Measurements from ENCODE around the gene PRSS23. TPM values are rescaled to one million over a fixed set of nuclear protein-coding genes. Genes with fewer than 3 reads are reported as not detected.

The PRSS23 gene
- total RNA-seq, 1 donor from 2014 or later = 266 TPM

DNA sequence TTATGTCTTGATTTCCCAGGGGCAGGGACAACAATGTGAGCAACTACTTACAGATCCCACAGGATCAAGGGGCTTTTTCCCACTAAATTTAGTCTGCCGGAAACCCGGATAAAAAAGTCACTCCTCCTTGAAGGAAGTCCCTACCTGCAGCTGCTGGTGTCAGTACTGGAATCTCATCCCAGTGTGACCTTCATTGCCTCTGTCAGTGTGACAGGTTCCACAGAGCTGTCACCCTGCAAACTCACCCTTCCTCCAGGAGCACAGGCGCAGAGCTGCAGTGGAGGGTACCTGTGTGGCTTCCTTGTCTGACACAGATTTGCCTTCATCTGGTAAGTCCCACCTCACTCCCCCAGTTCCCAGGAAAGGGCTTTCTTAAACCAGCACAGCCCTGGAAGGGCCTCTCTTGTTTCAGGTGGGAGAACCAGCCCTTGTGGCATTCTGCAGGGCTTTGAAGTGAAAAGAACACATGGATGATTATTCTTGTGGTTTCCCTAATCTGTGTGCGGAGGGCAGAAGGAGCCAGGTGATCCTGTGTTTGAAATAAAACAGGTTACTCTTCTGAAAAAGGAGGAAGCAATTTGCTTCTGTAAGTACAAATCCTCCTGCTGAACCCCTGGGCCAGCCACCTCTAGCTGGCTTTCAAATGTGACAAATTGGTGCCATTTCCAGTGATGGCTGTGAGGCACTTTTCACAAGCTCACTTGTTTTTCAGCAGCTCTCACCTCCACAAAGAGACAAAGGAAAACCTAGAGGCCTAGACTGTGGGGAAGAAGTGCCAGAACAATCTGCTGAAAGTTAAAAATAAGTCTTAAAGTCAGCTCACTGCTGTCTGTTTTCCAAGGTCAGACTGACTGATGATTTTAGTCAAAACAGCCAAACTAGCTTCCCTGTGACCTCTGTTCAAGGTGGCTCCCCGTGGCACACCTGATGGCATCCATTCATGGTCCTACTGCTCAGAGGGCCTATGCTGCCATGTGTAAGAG is 9.2 kb upstream of the PRSS23 start:
- H3K27me3 ChIP-seq = no peaks in the 10 kb centered on the region
- Mint-ChIP-seq H3K4me3 (no peak overlapping the region), H3K27ac (no peak overlapping the region), H3K9me3 (no peaks in the 10 kb centered on the region), H3K27me3 (ENCODE audit: insufficient read depth, low read depth) (peaks cover 2% of the 10 kb centered on the region), H3K4me1 (peaks cover 3% of the 10 kb centered on the region), H3K36me3 (no peaks in the 10 kb centered on the region)
- H3K4me3 ChIP-seq = no peak overlapping the region
- no peak for DNase-seq (ENCODE audit: low spot score)
- H3K79me2 ChIP-seq (ENCODE audit: low read depth) = no peaks in the 10 kb centered on the region
- no peaks in the 10 kb centered on the region for H3K36me3 ChIP-seq
- H2AFZ ChIP-seq (replicated peaks) = peak overlapping the region; percentile 80
- H3K9ac ChIP-seq = no peak overlapping the region
- no peak overlapping the region for H3K27ac ChIP-seq
- H3K9me3 ChIP-seq (ENCODE audit: low read depth) = no peaks in the 10 kb centered on the region
- no peaks in the 10 kb centered on the region for H4K20me1 ChIP-seq (ENCODE audit: low read depth)
- no peak overlapping the region for H3K4me2 ChIP-seq
- H3K4me1 ChIP-seq = no peaks in the 10 kb centered on the region
- no peaks in the 10 kb centered on the region for H3F3A ChIP-seq (ENCODE audit: low read depth)
- TF ChIP-seq EZH2 (IDR thresholded peaks at IDR 0.05) = no peak
- TF ChIP-seq, protein P1, sequence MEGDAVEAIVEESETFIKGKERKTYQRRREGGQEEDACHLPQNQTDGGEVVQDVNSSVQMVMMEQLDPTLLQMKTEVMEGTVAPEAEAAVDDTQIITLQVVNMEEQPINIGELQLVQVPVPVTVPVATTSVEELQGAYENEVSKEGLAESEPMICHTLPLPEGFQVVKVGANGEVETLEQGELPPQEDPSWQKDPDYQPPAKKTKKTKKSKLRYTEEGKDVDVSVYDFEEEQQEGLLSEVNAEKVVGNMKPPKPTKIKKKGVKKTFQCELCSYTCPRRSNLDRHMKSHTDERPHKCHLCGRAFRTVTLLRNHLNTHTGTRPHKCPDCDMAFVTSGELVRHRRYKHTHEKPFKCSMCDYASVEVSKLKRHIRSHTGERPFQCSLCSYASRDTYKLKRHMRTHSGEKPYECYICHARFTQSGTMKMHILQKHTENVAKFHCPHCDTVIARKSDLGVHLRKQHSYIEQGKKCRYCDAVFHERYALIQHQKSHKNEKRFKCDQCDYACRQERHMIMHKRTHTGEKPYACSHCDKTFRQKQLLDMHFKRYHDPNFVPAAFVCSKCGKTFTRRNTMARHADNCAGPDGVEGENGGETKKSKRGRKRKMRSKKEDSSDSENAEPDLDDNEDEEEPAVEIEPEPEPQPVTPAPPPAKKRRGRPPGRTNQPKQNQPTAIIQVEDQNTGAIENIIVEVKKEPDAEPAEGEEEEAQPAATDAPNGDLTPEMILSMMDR (IDR thresholded peaks at IDR 0.05) = no peak
- TF ChIP-seq EZH2phosphoT487 (IDR thresholded peaks at IDR 0.05) = no peak

DNA sequence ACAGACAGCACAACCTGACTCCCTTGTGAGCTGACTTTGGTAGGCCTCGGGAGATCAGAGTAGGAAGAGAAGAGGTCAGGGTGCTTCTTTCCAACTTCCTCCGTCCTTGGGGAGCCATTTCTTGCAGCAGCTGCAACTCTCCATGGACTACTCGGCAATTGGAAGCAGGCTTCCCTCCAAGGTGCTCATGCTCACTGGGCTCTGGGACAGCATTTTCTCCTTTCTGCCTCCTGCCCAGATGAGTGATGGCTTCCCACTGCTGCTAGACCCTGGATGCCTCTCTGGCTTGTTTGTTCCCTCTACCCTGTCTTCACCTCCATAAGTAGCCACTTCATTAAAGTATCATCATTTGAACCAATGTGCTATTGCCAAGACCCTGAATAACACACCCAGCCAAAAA is 8.2 kb upstream of the PRSS23 start:
- no peak for DNase-seq (ENCODE audit: low spot score)
- H3K27me3 ChIP-seq = no peaks in the 10 kb centered on the region
- H3K27ac Mint-ChIP-seq = no peak overlapping the region
- H3K36me3 Mint-ChIP-seq = no peaks in the 10 kb centered on the region
- no peak overlapping the region for H3K4me3 ChIP-seq
- no peak overlapping the region for H3K9ac ChIP-seq
- no peaks in the 10 kb centered on the region for H3K79me2 ChIP-seq (ENCODE audit: low read depth)
- peaks cover 3% of the 10 kb centered on the region for H3K4me1 Mint-ChIP-seq
- H3K36me3 ChIP-seq = no peaks in the 10 kb centered on the region
- no peaks in the 10 kb centered on the region for H3K9me3 Mint-ChIP-seq
- no peaks in the 10 kb centered on the region for H4K20me1 ChIP-seq (ENCODE audit: low read depth)
- TF ChIP-seq EZH2 (IDR thresholded peaks at IDR 0.05) = no peak
- no peak for TF ChIP-seq EZH2phosphoT487 (IDR thresholded peaks at IDR 0.05)
- TF ChIP-seq, protein P1 (IDR thresholded peaks at IDR 0.05) = no peak
- H3K4me1 ChIP-seq = no peaks in the 10 kb centered on the region
- no peaks in the 10 kb centered on the region for H3F3A ChIP-seq (ENCODE audit: low read depth)
- H3K27me3 Mint-ChIP-seq (ENCODE audit: insufficient read depth, low read depth) = peaks cover 2% of the 10 kb centered on the region
- H3K9me3 ChIP-seq (ENCODE audit: low read depth) = no peaks in the 10 kb centered on the region
- H3K4me3 Mint-ChIP-seq = no peak overlapping the region
- no peak overlapping the region for H2AFZ ChIP-seq (replicated peaks)
- no peak overlapping the region for H3K27ac ChIP-seq
- no peak overlapping the region for H3K4me2 ChIP-seq

DNA sequence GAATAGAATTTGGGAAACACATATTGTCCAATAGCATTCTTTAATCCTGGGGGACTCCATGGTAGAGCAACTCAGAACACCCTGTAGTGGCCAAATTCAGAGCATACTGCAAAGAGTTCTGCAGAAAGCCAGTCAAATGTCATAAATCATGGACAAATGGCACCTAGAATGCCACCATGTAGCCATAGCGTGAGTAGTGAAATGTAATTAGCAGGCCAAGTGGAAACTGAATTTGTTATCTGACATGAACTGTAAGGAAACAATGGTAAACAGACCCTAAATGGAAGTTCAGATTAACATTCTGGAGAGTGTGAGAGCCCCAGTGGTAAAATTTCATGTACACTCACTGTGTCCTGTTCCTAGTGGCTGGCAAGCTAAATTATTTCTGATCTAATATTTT is 7.0 kb upstream of the PRSS23 start:
- Histone ChIP-seq H3K27ac (no peak overlapping the region), H3K27me3 (no peaks in the 10 kb centered on the region), H3K9me3 (ENCODE audit: low read depth) (no peaks in the 10 kb centered on the region), H2AFZ (replicated peaks) (no peak overlapping the region), H3K9ac (no peak overlapping the region), H3K79me2 (ENCODE audit: low read depth) (no peaks in the 10 kb centered on the region), H4K20me1 (ENCODE audit: low read depth) (no peaks in the 10 kb centered on the region), H3K4me2 (no peak overlapping the region), H3K4me1 (no peaks in the 10 kb centered on the region), H3K4me3 (no peak overlapping the region), H3K36me3 (no peaks in the 10 kb centered on the region), H3F3A (ENCODE audit: low read depth) (no peaks in the 10 kb centered on the region)
- H3K27ac Mint-ChIP-seq = no peak overlapping the region
- H3K4me3 Mint-ChIP-seq = no peak overlapping the region
- H3K36me3 Mint-ChIP-seq = no peaks in the 10 kb centered on the region
- H3K27me3 Mint-ChIP-seq (ENCODE audit: insufficient read depth, low read depth) = peaks cover 4% of the 10 kb centered on the region
- DNase-seq (ENCODE audit: low spot score) = no peak
- peaks cover 5% of the 10 kb centered on the region for H3K4me1 Mint-ChIP-seq
- no peaks in the 10 kb centered on the region for H3K9me3 Mint-ChIP-seq
- TF ChIP-seq, protein P1 (IDR thresholded peaks at IDR 0.05) = no peak
- TF ChIP-seq EZH2 (IDR thresholded peaks at IDR 0.05) (no peak), EZH2phosphoT487 (IDR thresholded peaks at IDR 0.05) (no peak)

Measured in neural progenitor cell (in vitro differentiated cells).